Prostate gland (tissue), 2 donors: ENCODE results near the gene ARSI. TPM values are rescaled to one million over a fixed set of nuclear protein-coding genes. Genes with fewer than 3 reads are reported as not detected.

Experiments
- DNase-seq: peaks from one replicate; pipeline ENCODE4 v3.0.0-alpha.2; 2019; ENCODE audit warnings: low spot score
- H3K27ac ChIP-seq, 2 donors: fragments of 200-600 bp; sonication (generic); 2 replicates each; pipeline ENCODE4 v1.5.1; 2017 to 2019
- H3K27me3 ChIP-seq: fragments of 200-600 bp; sonication (generic); replicated peaks from 2 replicates; pipeline ENCODE4 v1.5.1; 2019; ENCODE audit not compliant: insufficient read depth
- H3K36me3 ChIP-seq, 2 donors: fragments of 200-600 bp; sonication (generic); 1 replicate in 1 of 2; 2 replicates in 1 of 2; pipeline versions ENCODE4 v1.5.1 to v1.8.1; 2017 to 2019
- H3K4me1 ChIP-seq: fragments of 200-600 bp; sonication (generic); replicated peaks from 2 replicates; pipeline ENCODE4 v1.5.1; 2019
- H3K4me3 ChIP-seq, 2 donors: fragments of 200-600 bp; sonication (generic); 2 replicates each; pipeline ENCODE4 v1.5.1; 2017 to 2019
- H3K9me3 ChIP-seq: fragments of 200-600 bp; sonication (generic); 2 replicates; pipeline ENCODE4 v1.5.1; 2017
- CTCF ChIP-seq, 4 experiments: fragments of 200-600 bp in 2 of 4; fragments of 450-650 bp in 2 of 4; sonication (generic) in 2 of 4; IDR thresholded peaks; 1 replicate in 3 of 4; 2 replicates in 1 of 4; pipeline ENCODE4 v1.5.1; 2016 to 2019; ENCODE audit warnings: antibody characterized with exemption in 4 of 4, mild to moderate bottlenecking in 2 of 4, moderate library complexity in 2 of 4
- POLR2A ChIP-seq: fragments of 450-650 bp; IDR thresholded peaks from one replicate; pipeline ENCODE4 v1.6.1; 2016; ENCODE audit warnings: antibody characterized with exemption, mild to moderate bottlenecking
- POLR2AphosphoS5 ChIP-seq: sonication (generic); formaldehyde crosslinking; IDR thresholded peaks from one replicate; pipeline ENCODE4 v1.6.1; 2017; ENCODE audit warnings: antibody characterized with exemption
- WGBS: methylation state at CpG from one replicate; pipeline ENCODE4 v1.1.5; 2018; 5-methylcytosine and 5-hydroxymethylcytosine counted together
- intact Hi-C: fragments of 100-400 bp; cut with DNase I; formaldehyde crosslinking; loops from one replicate; pipeline ENCODE4 v1.14.2; 2022
- total RNA-seq, 2 donors: library from RNA; depleted of rRNA; stranded (reverse); fragments of >200 nt; gene quantifications; one replicate each; pipeline ENCODE4 v1.1.0, GENCODE V29; 2016

ARSI gene
- total RNA-seq, 2 donors from 2014 or later, result 1.5 to 1.6 TPM

GRCh38 chr5:150296496-150296895, 6.2 kb downstream of the ARSI start:
- WGBS, result 95% methylated on average over 7 of the region's 7 CpGs
- TF ChIP-seq POLR2AphosphoS5, result no peak
- TF ChIP-seq CTCF (IDR thresholded peaks at IDR 0.05), result no peak
- TF ChIP-seq POLR2A, result no peak
- no peaks in the 10 kb centered on the region for H3K9me3 ChIP-seq
- DNase-seq, result no peak
- no peaks in the 10 kb centered on the region for H3K36me3 ChIP-seq
- no peaks in the 10 kb centered on the region for H3K27me3 ChIP-seq
- H3K4me1 ChIP-seq, result no peaks in the 10 kb centered on the region
- intact Hi-C loops, result no loop called here
- H3K4me3 ChIP-seq, result no peak overlapping the region
- no peak overlapping the region for H3K27ac ChIP-seq

GRCh38 chr5:150295741-150296486, 6.8 kb downstream of the ARSI start:
- H3K9me3 ChIP-seq, result no peaks in the 10 kb centered on the region
- no peaks in the 10 kb centered on the region for H3K27me3 ChIP-seq
- intact Hi-C loops, result no loop called here
- no peak for TF ChIP-seq POLR2AphosphoS5
- no peak for TF ChIP-seq POLR2A
- TF ChIP-seq CTCF (IDR thresholded peaks at IDR 0.05), result no peak
- H3K4me1 ChIP-seq, result no peaks in the 10 kb centered on the region
- no peak overlapping the region for H3K4me3 ChIP-seq
- no peak overlapping the region for H3K27ac ChIP-seq
- no peaks in the 10 kb centered on the region for H3K36me3 ChIP-seq
- 87% methylated on average over 17 of the region's 17 CpGs for WGBS
- DNase-seq, result no peak

- Histone ChIP-seq H3K4me3 (no peak overlapping the region), H3K4me1 (no peaks in the 10 kb centered on the region), H3K27me3 (no peaks in the 10 kb centered on the region), H3K9me3 (no peaks in the 10 kb centered on the region), H3K36me3 (no peaks in the 10 kb centered on the region), H3K27ac (no peak overlapping the region)
- intact Hi-C loops, result no loop called here
- DNase-seq, result no peak
- WGBS, result 48% methylated on average over 8 of the region's 10 CpGs
- TF ChIP-seq POLR2AphosphoS5, result no peak
- TF ChIP-seq POLR2A, result no peak
- TF ChIP-seq CTCF (IDR thresholded peaks at IDR 0.05), result no peak
Measured at GRCh38 chr5:150295172-150295634, 7.5 kb downstream of the ARSI start.

GRCh38 chr5:150294551-150295071, 8.1 kb downstream of the ARSI start:
- Histone ChIP-seq H3K27me3 (no peaks in the 10 kb centered on the region), H3K36me3 (no peaks in the 10 kb centered on the region), H3K4me3 (no peak overlapping the region), H3K9me3 (no peaks in the 10 kb centered on the region), H3K27ac (no peak overlapping the region), H3K4me1 (no peaks in the 10 kb centered on the region)
- intact Hi-C loops, result no loop called here
- DNase-seq, result no peak
- 85% methylated on average over 7 of the region's 10 CpGs for WGBS
- TF ChIP-seq POLR2A, result no peak
- no peak for TF ChIP-seq POLR2AphosphoS5
- no peak for TF ChIP-seq CTCF (IDR thresholded peaks at IDR 0.05)
